Gastrocnemius medialis (tissue), 4 donors: ENCODE data around the gene REXO5.

ENCODE experiments used
- POLR2A ChIP-seq, 2 donors: fragments of 450-650 bp; IDR thresholded peaks; one replicate each; pipeline ENCODE4 v1.6.1; 2017; ENCODE audit warnings: antibody characterized with exemption in 2 of 2, mild to moderate bottlenecking in 2 of 2, moderate library complexity in 2 of 2
- TF ChIP-seq, protein P1 (sequence below), 5 experiments: fragments of 450-650 bp in 3 of 5; fragments of 200-600 bp in 2 of 5; sonication (generic) in 2 of 5; IDR thresholded peaks in 4 of 5; conservative IDR thresholded peaks in 1 of 5; 1 replicate in 4 of 5; 2 replicates in 1 of 5; pipeline ENCODE4 v1.5.1; 2016 to 2019; ENCODE audit warnings: antibody characterized with exemption in 5 of 5, mild to moderate bottlenecking in 3 of 5, moderate library complexity in 3 of 5

- TF ChIP-seq, protein P1, sequence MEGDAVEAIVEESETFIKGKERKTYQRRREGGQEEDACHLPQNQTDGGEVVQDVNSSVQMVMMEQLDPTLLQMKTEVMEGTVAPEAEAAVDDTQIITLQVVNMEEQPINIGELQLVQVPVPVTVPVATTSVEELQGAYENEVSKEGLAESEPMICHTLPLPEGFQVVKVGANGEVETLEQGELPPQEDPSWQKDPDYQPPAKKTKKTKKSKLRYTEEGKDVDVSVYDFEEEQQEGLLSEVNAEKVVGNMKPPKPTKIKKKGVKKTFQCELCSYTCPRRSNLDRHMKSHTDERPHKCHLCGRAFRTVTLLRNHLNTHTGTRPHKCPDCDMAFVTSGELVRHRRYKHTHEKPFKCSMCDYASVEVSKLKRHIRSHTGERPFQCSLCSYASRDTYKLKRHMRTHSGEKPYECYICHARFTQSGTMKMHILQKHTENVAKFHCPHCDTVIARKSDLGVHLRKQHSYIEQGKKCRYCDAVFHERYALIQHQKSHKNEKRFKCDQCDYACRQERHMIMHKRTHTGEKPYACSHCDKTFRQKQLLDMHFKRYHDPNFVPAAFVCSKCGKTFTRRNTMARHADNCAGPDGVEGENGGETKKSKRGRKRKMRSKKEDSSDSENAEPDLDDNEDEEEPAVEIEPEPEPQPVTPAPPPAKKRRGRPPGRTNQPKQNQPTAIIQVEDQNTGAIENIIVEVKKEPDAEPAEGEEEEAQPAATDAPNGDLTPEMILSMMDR (IDR thresholded peaks at IDR 0.05 in 4 of 5, conservative IDR thresholded peaks at IDR 0.05 in 1 of 5) = no peak
- no peak for TF ChIP-seq POLR2A (IDR thresholded peaks at IDR 0.05)
Observed at GRCh38 chr16:20853143-20853542, 46.8 kb downstream of the REXO5 start.
